GM18511 (cell line): Measurements from ENCODE around the gene ESRRA.

Source experiments
- ATAC-seq: cut with Tn5 transposase; IDR thresholded peaks from one replicate; pipeline ENCODE4 v1.9.1; 2021; ENCODE audit warnings: mild to moderate bottlenecking, moderate library complexity; ENCODE audit not compliant: unreplicated experiment

ESRRA gene

DNA sequence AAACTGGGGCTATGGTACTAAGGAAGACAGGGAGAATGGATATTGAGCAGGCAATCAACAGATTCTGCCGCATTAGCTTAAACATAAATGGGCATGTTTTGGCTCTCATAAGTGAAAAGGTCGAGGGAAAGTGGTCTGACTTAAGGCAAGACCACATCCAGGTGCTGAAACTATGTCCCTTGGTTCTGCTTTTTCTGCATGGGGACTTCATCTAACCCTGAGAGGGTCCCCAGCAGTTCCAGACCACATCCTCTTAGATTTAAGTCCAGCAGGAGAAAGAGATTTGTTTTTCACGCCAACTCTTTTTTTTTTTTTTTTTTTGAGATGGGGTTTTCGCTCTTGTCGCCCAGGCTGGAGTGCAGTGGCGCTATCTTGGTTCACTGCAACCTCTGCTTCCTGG is 59.1 kb downstream of the ESRRA start:
- no peak for ATAC-seq

DNA sequence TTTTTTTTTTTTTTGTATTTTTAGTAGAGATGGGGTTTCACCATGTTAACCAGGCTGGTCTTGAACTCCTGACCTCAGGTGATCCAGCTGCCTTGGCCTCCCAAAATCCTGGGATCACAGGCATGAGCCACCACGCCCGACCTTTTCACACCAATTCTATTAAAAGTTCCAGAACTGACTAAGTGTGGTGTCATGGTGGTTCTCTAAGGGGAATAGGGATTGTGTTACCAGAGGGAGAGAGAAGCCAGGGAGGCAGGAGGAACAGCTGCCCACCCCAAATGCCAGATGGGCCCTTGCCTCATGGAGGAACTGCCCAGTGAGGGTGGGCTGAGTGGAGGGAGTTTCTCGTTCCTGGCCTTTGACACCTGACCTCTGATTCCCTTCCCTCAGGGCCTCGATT is 59.6 kb downstream of the ESRRA start:
- no peak for ATAC-seq
